Gastrocnemius medialis (tissue), 4 donors: ENCODE measurements around the gene KDM2B.

Source experiments
- CTCF ChIP-seq, 5 experiments: fragments of 450-650 bp in 3 of 5; fragments of 200-600 bp in 2 of 5; sonication (generic) in 2 of 5; IDR thresholded peaks in 4 of 5; conservative IDR thresholded peaks in 1 of 5; 1 replicate in 4 of 5; 2 replicates in 1 of 5; pipeline ENCODE4 v1.5.1; 2016 to 2019; ENCODE audit warnings: antibody characterized with exemption in 5 of 5, mild to moderate bottlenecking in 3 of 5, moderate library complexity in 3 of 5
- POLR2A ChIP-seq, 2 donors: fragments of 450-650 bp; IDR thresholded peaks; one replicate each; pipeline ENCODE4 v1.6.1; 2017; ENCODE audit warnings: antibody characterized with exemption in 2 of 2, mild to moderate bottlenecking in 2 of 2, moderate library complexity in 2 of 2

- TF ChIP-seq POLR2A (IDR thresholded peaks at IDR 0.05) = no peak
- no peak for TF ChIP-seq CTCF (IDR thresholded peaks at IDR 0.05 in 4 of 5, conservative IDR thresholded peaks at IDR 0.05 in 1 of 5)
Observed at GRCh38 chr12:121507984-121508383, 72.8 kb downstream of the KDM2B start.
